Measurements from ENCODE around the gene ABCA4. TPM values are rescaled to one million over a fixed set of nuclear protein-coding genes. Genes with fewer than 3 reads are reported as not detected.
A peak's percentile ranks its signal among the peaks of the same experiment; 100 is the strongest.

The ABCA4 gene
- total RNA-seq, 4 donors from 2014 or later, result 0.18 to 0.57 TPM; not detected in 2

GRCh38 chr1:94084547-94084946 is 36.4 kb downstream of the ABCA4 start:
- Histone ChIP-seq H3K4me3 (no peak overlapping the region), H3K36me3 (no peaks in the 10 kb centered on the region), H3K27me3 (no peaks in the 10 kb centered on the region), H3K9me3 (no peaks in the 10 kb centered on the region), H3K27ac (no peak overlapping the region), H3K4me1 (peaks cover 0 to 11% (median 0%) of the 10 kb centered on the region in 3 donors)
- 63 to 82% methylated on average over 5 to 6 of the region's 6 CpGs for WGBS, 2 donors
- no peak for DNase-seq
- intact Hi-C loops (cut with DNase I), result no loop called here
- no peak for TF ChIP-seq POLR2A (IDR thresholded peaks at IDR 0.05)
- TF ChIP-seq, protein P1, sequence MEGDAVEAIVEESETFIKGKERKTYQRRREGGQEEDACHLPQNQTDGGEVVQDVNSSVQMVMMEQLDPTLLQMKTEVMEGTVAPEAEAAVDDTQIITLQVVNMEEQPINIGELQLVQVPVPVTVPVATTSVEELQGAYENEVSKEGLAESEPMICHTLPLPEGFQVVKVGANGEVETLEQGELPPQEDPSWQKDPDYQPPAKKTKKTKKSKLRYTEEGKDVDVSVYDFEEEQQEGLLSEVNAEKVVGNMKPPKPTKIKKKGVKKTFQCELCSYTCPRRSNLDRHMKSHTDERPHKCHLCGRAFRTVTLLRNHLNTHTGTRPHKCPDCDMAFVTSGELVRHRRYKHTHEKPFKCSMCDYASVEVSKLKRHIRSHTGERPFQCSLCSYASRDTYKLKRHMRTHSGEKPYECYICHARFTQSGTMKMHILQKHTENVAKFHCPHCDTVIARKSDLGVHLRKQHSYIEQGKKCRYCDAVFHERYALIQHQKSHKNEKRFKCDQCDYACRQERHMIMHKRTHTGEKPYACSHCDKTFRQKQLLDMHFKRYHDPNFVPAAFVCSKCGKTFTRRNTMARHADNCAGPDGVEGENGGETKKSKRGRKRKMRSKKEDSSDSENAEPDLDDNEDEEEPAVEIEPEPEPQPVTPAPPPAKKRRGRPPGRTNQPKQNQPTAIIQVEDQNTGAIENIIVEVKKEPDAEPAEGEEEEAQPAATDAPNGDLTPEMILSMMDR (IDR thresholded peaks at IDR 0.05), result no peak

- H3K9me3 ChIP-seq, result no peaks in the 10 kb centered on the region
- no peak for DNase-seq
- no peak overlapping the region for H3K27ac ChIP-seq
- H3K4me3 ChIP-seq, result no peak overlapping the region
- H3K4me1 ChIP-seq, result peaks cover 0 to 11% (median 0%) of the 10 kb centered on the region in 3 donors
- H3K36me3 ChIP-seq, result no peaks in the 10 kb centered on the region
- TF ChIP-seq, protein P1 (IDR thresholded peaks at IDR 0.05), result no peak
- TF ChIP-seq POLR2A (IDR thresholded peaks at IDR 0.05), result no peak
- no peaks in the 10 kb centered on the region for H3K27me3 ChIP-seq
- intact Hi-C loops (cut with DNase I), result no loop called here
These were observed 36.9 kb downstream of the ABCA4 start for GRCh38 chr1:94084085-94084484.

- Histone ChIP-seq H3K9me3 (no peaks in the 10 kb centered on the region), H3K4me1 (peaks cover 0 to 11% (median 0%) of the 10 kb centered on the region in 3 donors), H3K27ac (no peak overlapping the region), H3K4me3 (no peak overlapping the region), H3K36me3 (no peaks in the 10 kb centered on the region), H3K27me3 (no peaks in the 10 kb centered on the region)
- WGBS, 2 donors, result 47 to 49% methylated on average over 4 of the region's 4 CpGs
- DNase-seq, result no peak
- TF ChIP-seq, protein P1 (IDR thresholded peaks at IDR 0.05), result no peak
- TF ChIP-seq POLR2A (IDR thresholded peaks at IDR 0.05), result no peak
- intact Hi-C loops (cut with DNase I), result no loop called here
These were observed 37.3 kb downstream of the ABCA4 start for GRCh38 chr1:94083681-94084080.

DNA sequence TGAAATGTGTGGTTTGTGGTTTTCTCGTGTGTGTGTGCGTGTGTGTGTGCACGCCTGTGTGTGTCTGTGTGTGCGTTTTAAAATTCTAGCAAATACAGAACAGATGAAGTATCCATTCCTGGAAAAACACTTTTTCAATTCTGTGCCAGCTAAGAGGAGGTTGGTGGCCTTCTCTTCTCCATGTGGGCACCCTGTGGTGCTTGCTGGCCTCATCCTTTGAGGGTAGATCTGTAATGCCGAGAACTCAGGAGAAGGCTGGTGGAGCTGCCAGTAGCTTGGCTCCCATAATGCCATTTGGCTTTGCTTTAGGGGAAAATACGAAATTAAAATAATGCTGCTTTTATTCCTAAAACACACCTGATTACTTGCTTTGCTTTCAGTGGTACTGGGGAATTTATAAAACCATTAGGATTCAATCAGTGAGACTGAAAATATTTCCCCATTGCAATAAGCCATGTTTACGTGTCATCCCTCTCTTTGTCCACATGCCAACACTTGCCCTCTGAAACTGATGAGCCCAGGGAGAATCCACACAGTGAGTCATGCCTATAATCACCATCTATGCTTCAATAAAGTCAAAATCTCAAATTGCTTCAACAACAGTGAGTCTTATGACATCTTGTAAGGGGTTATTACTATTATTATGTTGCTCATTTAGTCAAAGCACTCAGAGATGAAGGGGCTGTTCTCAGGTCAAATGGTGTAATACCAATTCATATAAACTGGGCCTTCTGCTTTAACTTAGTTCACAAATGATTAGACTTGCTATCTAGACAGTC is 39.2 kb downstream of the ABCA4 start:
- Histone ChIP-seq H3K36me3 (no peaks in the 10 kb centered on the region), H3K4me1 (peaks cover 0 to 11% (median 0%) of the 10 kb centered on the region in 3 donors), H3K27me3 (no peaks in the 10 kb centered on the region), H3K27ac (peak overlapping the region in 1 of 4 donors; percentile 24), H3K9me3 (no peaks in the 10 kb centered on the region), H3K4me3 (no peak overlapping the region)
- TF ChIP-seq POLR2A (IDR thresholded peaks at IDR 0.05), result no peak
- TF ChIP-seq, protein P1 (IDR thresholded peaks at IDR 0.05), result peak in 1 of 6 experiments; percentile 5
- intact Hi-C loops (cut with DNase I), result no loop called here
- 66% methylated on average over 7 of the region's 7 CpGs for WGBS, 2 donors
- no peak for DNase-seq

- Histone ChIP-seq H3K27ac (no peak overlapping the region), H3K4me1 (peaks cover 0 to 11% (median 0%) of the 10 kb centered on the region in 3 donors), H3K27me3 (no peaks in the 10 kb centered on the region), H3K9me3 (no peaks in the 10 kb centered on the region), H3K4me3 (no peak overlapping the region), H3K36me3 (no peaks in the 10 kb centered on the region)
- TF ChIP-seq POLR2A (IDR thresholded peaks at IDR 0.05), result no peak
- TF ChIP-seq, protein P1 (IDR thresholded peaks at IDR 0.05), result no peak
- intact Hi-C loops (cut with DNase I), result no loop called here
- no peak for DNase-seq
- WGBS, 2 donors, result 61 to 83% methylated on average over 3 of the region's 3 CpGs
These were observed 41.0 kb downstream of the ABCA4 start for GRCh38 chr1:94079989-94080388.
